Heart left ventricle (tissue), 16 donors: Measurements from ENCODE around the gene DRAM1. TPM values are rescaled to one million over a fixed set of nuclear protein-coding genes. Genes with fewer than 3 reads are reported as not detected.

Experiments
- ATAC-seq, 4 donors: fragments of 200-7000 bp; cut with Tn5 transposase; one replicate each; pipeline ENCODE4 v1.9.1; 2020 to 2022; ENCODE audit warnings: moderate library complexity in 4 of 4, mild to moderate bottlenecking in 3 of 4, moderate number of reproducible peaks in 1 of 4
- DNase-seq, 5 donors: peaks; one replicate each; pipeline ENCODE4 v3.0.0-alpha.2; 2020
- H3K27ac ChIP-seq, 12 donors: fragments of 200-600 bp; sonication (generic) in 4 of 12; one replicate each; pipeline versions ENCODE4 v1.5.0 to v1.8.0; 2016 to 2022; ENCODE audit warnings: mild to moderate bottlenecking in 2 of 12
- H3K27me3 ChIP-seq, 9 donors: fragments of 200-600 bp; sonication (generic) in 2 of 9; one replicate each; pipeline versions ENCODE4 v1.5.1 to v1.8.0; 2016 to 2022; ENCODE audit warnings: mild to moderate bottlenecking in 3 of 9
- H3K36me3 ChIP-seq, 9 donors: fragments of 200-600 bp; sonication (generic) in 2 of 9; one replicate each; pipeline versions ENCODE4 v1.5.0 to v1.8.0; 2018 to 2022; ENCODE audit warnings: mild to moderate bottlenecking in 2 of 9
- H3K4me1 ChIP-seq, 12 donors: fragments of 200-600 bp; sonication (generic) in 4 of 12; one replicate each; pipeline versions ENCODE4 v1.5.0 to v1.8.0; 2016 to 2022; ENCODE audit warnings: mild to moderate bottlenecking in 3 of 12
- H3K4me3 ChIP-seq, 12 donors: fragments of 200-600 bp; sonication (generic) in 4 of 12; one replicate each; pipeline versions ENCODE4 v1.5.0 to v1.8.0; 2017 to 2022; ENCODE audit warnings: mild to moderate bottlenecking in 9 of 12, moderate library complexity in 4 of 12
- H3K9me3 ChIP-seq, 12 donors: fragments of 200-600 bp; sonication (generic) in 4 of 12; one replicate each; pipeline versions ENCODE4 v1.5.0 to v1.8.0; 2016 to 2022; ENCODE audit warnings: mild to moderate bottlenecking in 1 of 12
- CTCF ChIP-seq, 12 donors: fragments of 200-600 bp; sonication (generic) in 4 of 12; IDR thresholded peaks; one replicate each; pipeline versions ENCODE4 v1.5.0 to v1.8.0; 2018 to 2022; ENCODE audit warnings: antibody characterized with exemption in 12 of 12, mild to moderate bottlenecking in 5 of 12
- POLR2A ChIP-seq, 2 donors: fragments of 450-650 bp; IDR thresholded peaks; one replicate each; pipeline ENCODE4 v1.6.1; 2017; ENCODE audit warnings: antibody characterized with exemption in 2 of 2, mild to moderate bottlenecking in 2 of 2, moderate library complexity in 2 of 2
- WGBS, 4 donors: extraction: QIAGEN DNeasy Blood & Tissue Kit in 2 of 4; methylation state at CpG; one replicate each; pipeline versions ENCODE4 v1.1.5 to v1.1.7; 2013 to 2018; 5-methylcytosine and 5-hydroxymethylcytosine counted together
- intact Hi-C, 10 donors: fragments of 100-400 bp; cut with DNase I; formaldehyde crosslinking; loops; one replicate each; pipeline versions ENCODE4 v1.11.1 to v1.14.2; 2022
- polyA plus RNA-seq, 2 donors: library from polyadenylated mRNA; stranded (reverse); fragments of 200-250 nt; gene quantifications; one replicate each; pipeline ENCODE4 v1.2.3, GENCODE V29; 2013
- total RNA-seq, 9 donors: library from RNA; depleted of rRNA in 2 of 9; stranded (reverse); fragments of >200 nt in 2 of 9; fragmentation: NEBNext Ultra II Directional in 3 of 9; extraction: Animal tissue kit (Norgen Biotek cat#: 25700) in 3 of 9; gene quantifications; one replicate each; pipeline versions ENCODE4 v1.1.0 to v1.2.4, GENCODE V29; 2016 to 2023
- donor health status: ischemic (EF 13 %, LVEDD 7.1; RV severe dilation, severe dysfunction).
- donor health status: healthy with polysubstance abuse.
- donor health status: DM: no; HTN: yes; CAD: no.
- donor health status: DM: no; HTN: no; CAD: no.
- donor health status: ischemic (EF 25% LVEDD 6.9; RV normal size, moderate dysfunction).
- donor health status: ischemic (EF 25% LVEDD 5.7; RV mildly dilated, moderate dysfunction).
- donor health status: healthy.
- donor health status: DM: yes; HTN: yes; CAD: no.
- donor health status: ischemic (EF 35%, LVEDD 5.7; RV mildly dilated, moderate dysfunction).
- donor health status: nonischemic (EF 11% LVEDD 7.7; RV severe dilation, severe dysfunction).
- donor health status: DM: yes; HTN: yes; CAD: no.
- donor health status: PGD.
- donor health status: ischemic (EF 29% LVEDD 5.4; RV normal size, mild dysfunction).
- donor health status: nonischemic (EF 23%, LVEDD 6.1; RV moderate dilation, normal function).

DRAM1 gene
- total and polyA plus RNA-seq, 11 donors: 2.9 to 40.7 (median 4.3) TPM

GRCh38 chr12:101839324-101840283 lies 37.8 kb upstream of the DRAM1 start:
- 29 to 35% (median 32%) methylated on average over 6 of the region's 6 CpGs for whole genome bisulfite sequencing, 4 donors
- Histone ChIP-seq H3K27ac (no peak overlapping the region), H3K36me3 (no peaks in the 10 kb centered on the region), H3K9me3 (no peaks in the 10 kb centered on the region), H3K4me3 (no peak overlapping the region), H3K4me1 (peaks cover 0 to 14% (median 0%) of the 10 kb centered on the region in 12 donors), H3K27me3 (no peaks in the 10 kb centered on the region)
- ATAC-seq (peak; percentile 36 to 71 (median 64)), DNase-seq (peak in 4 of 5 donors; percentile 35 to 63 (median 58))
- TF ChIP-seq CTCF (IDR thresholded peaks at IDR 0.05): peak; percentile 80 to 93 (median 85)
- TF ChIP-seq POLR2A (IDR thresholded peaks at IDR 0.05): no peak
- intact Hi-C loops: loop anchor here (2.0 to 10.0 kb wide), 9 partner anchors 62 to 427 kb away; no protein-coding TSS in a partner anchor

GRCh38 chr12:101841069-101841468 lies 36.3 kb upstream of the DRAM1 start:
- no peak for TF ChIP-seq CTCF (IDR thresholded peaks at IDR 0.05)
- TF ChIP-seq POLR2A (IDR thresholded peaks at IDR 0.05): no peak
- Histone ChIP-seq H3K36me3 (no peaks in the 10 kb centered on the region), H3K27me3 (no peaks in the 10 kb centered on the region), H3K27ac (no peak overlapping the region), H3K4me1 (peaks cover 0 to 14% (median 0%) of the 10 kb centered on the region in 12 donors), H3K9me3 (no peaks in the 10 kb centered on the region), H3K4me3 (no peak overlapping the region)
- WGBS, 4 donors: 87 to 97% (median 90%) methylated on average over 4 of the region's 4 CpGs
- intact Hi-C loops: loop anchor here in 4 of 10 donors (2.0 to 5.0 kb wide), 3 partner anchors 68 to 429 kb away; no protein-coding TSS in a partner anchor
- ATAC-seq (no peak), DNase-seq (no peak)

- TF ChIP-seq CTCF (IDR thresholded peaks at IDR 0.05): no peak
- TF ChIP-seq POLR2A (IDR thresholded peaks at IDR 0.05): no peak
- Histone ChIP-seq H3K36me3 (no peaks in the 10 kb centered on the region), H3K4me3 (no peak overlapping the region), H3K4me1 (no peaks in the 10 kb centered on the region), H3K9me3 (no peaks in the 10 kb centered on the region), H3K27me3 (no peaks in the 10 kb centered on the region), H3K27ac (no peak overlapping the region)
- ATAC-seq (no peak), DNase-seq (no peak)
- intact Hi-C loops: no loop called here
- WGBS, 4 donors: 74 to 85% (median 78%) methylated on average over 5 of the region's 5 CpGs
Observed at GRCh38 chr12:101845137-101845711, 32.2 kb upstream of the DRAM1 start.

- Histone ChIP-seq H3K27ac (no peak overlapping the region), H3K4me1 (peaks cover 0 to 10% (median 0%) of the 10 kb centered on the region in 12 donors), H3K9me3 (no peaks in the 10 kb centered on the region), H3K36me3 (no peaks in the 10 kb centered on the region), H3K27me3 (no peaks in the 10 kb centered on the region), H3K4me3 (no peak overlapping the region)
- WGBS, 4 donors: 66 to 74% (median 73%) methylated on average over 5 of the region's 5 CpGs
- TF ChIP-seq CTCF (IDR thresholded peaks at IDR 0.05): no peak
- no peak for TF ChIP-seq POLR2A (IDR thresholded peaks at IDR 0.05)
- ATAC-seq (no peak), DNase-seq (no peak)
- intact Hi-C loops: no loop called here
Observed at GRCh38 chr12:101847325-101847724, 30.1 kb upstream of the DRAM1 start.
